HG03066 (cell line): ENCODE results near the gene PLEKHH3.
A peak's percentile ranks its signal among the peaks of the same experiment; 100 is the strongest.

Experiments
- ATAC-seq: cut with Tn5 transposase; IDR thresholded peaks from one replicate; pipeline ENCODE4 v1.9.1; 2021; ENCODE audit warnings: low read depth; ENCODE audit not compliant: unreplicated experiment

The PLEKHH3 gene

GRCh38 chr17:42687707-42688320 is 11.0 kb upstream of the PLEKHH3 start:
- no peak for ATAC-seq

GRCh38 chr17:42686520-42687128 is 9.8 kb upstream of the PLEKHH3 start:
- no peak for ATAC-seq

- no peak for ATAC-seq
These were observed 9.0 kb upstream of the PLEKHH3 start for GRCh38 chr17:42685831-42686230.

GRCh38 chr17:42684929-42685556 is 8.2 kb upstream of the PLEKHH3 start:
- no peak for ATAC-seq

GRCh38 chr17:42683407-42684034 is 6.7 kb upstream of the PLEKHH3 start:
- no peak for ATAC-seq

GRCh38 chr17:42682722-42683403 is 6.1 kb upstream of the PLEKHH3 start:
- no peak for ATAC-seq

GRCh38 chr17:42681976-42682721 is 5.4 kb upstream of the PLEKHH3 start, which contains the start of gene CNTNAP1:
CNTNAP1 (plus strand) TSS chr17:42682531; CDS start chr17:42682830, 299 bp downstream.
- no peak for ATAC-seq

- ATAC-seq, result no peak
These were observed 3.6 kb upstream of the PLEKHH3 start for GRCh38 chr17:42680331-42680808.

GRCh38 chr17:42679492-42680330 is 2.9 kb upstream of the PLEKHH3 start:
- ATAC-seq, result no peak

GRCh38 chr17:42678951-42679491 is 2.2 kb upstream of the PLEKHH3 start:
- no peak for ATAC-seq

- ATAC-seq, result no peak
These were observed 1.4 kb upstream of the PLEKHH3 start for GRCh38 chr17:42677921-42678781.

- ATAC-seq, result peak; percentile 61
These were observed 441 bp upstream of the PLEKHH3 start for GRCh38 chr17:42677012-42677857.

GRCh38 chr17:42675965-42676423 is 800 bp downstream of the PLEKHH3 start:
- no peak for ATAC-seq

GRCh38 chr17:42675348-42675964 is 1.3 kb downstream of the PLEKHH3 start:
- ATAC-seq, result no peak

- no peak for ATAC-seq
These were observed 1.9 kb downstream of the PLEKHH3 start for GRCh38 chr17:42674755-42675347.
